ENCODE data around the gene TMIE. TPM values are rescaled to one million over a fixed set of nuclear protein-coding genes. Genes with fewer than 3 reads are reported as not detected.

The TMIE gene
- total and polyA plus RNA-seq, 9 of the 15 experiments (the other 6 are each of a cell fraction or from before 2014, with no cell fraction given): not detected

DNA sequence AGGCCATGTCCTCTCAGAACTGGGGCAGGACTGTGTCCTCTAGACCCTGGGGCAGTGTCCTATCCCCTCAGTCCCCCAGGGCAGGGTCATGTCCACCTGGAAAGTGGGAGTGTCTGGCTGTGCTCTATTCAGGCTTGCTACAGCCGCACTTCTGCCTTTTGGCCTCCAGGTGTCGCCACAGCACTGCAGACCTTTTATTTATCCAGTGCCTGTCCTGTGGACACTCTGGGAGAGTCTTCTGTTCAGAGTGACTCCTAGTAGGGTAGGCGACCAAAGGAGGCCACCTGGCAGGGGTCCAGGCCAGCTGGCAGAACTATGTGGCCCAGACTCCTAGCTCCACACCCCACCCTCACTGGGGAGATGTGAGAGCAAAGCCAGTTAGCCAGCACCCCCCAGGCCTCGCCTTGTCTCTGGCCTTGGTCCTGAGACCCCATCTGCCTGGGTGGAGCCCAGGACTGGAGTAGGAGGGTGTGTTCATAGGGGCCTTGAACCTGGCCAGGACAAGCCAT is 3.9 kb downstream of the TMIE start (continued):
- 0 out of 2 replicates have a peak, but pooled peaks have one; percentile 29 for TF ChIP-seq TGIF2 (CRISPR knock-in tag; IDR thresholded peaks at IDR 0.05)
- peak; percentile 94 to 97 for TF ChIP-seq RAD21 (CRISPR knock-in tag; conservative IDR thresholded peaks at IDR 0.05 in 1 of 2, IDR thresholded peaks at IDR 0.05 in 1 of 2)
- no peak for TF ChIP-seq ZHX1 (conservative IDR thresholded peaks at IDR 0.05; ENCODE audit: low read length)
- TF ChIP-seq NELFE (IDR thresholded peaks at IDR 0.05; ENCODE audit: insufficient read depth, insufficient read length): no peak
- TF ChIP-seq TAF1 (IDR thresholded peaks at IDR 0.05; ENCODE audit: control insufficient read depth, extremely low read depth, insufficient read depth, low read length, severe bottlenecking): no peak
- no peak for TF ChIP-seq ZNF449 (CRISPR knock-in tag; IDR thresholded peaks at IDR 0.05)
- TF ChIP-seq HMBOX1 (IDR thresholded peaks at IDR 0.05): no peak
- TF ChIP-seq NR2F6 (CRISPR knock-in tag; IDR thresholded peaks at IDR 0.05): no peak
- 0 out of 2 replicates have a peak, but pooled peaks have one; percentile 47 for TF ChIP-seq PREB (CRISPR knock-in tag; IDR thresholded peaks at IDR 0.05)
- no peak for TF ChIP-seq ETV5 (CRISPR knock-in tag; IDR thresholded peaks at IDR 0.05; ENCODE audit: low read depth)
- TF ChIP-seq CBFB (CRISPR knock-in tag; IDR thresholded peaks at IDR 0.05): peak; percentile 68; the same call in 1 of the 2 replicates
- no peak for TF ChIP-seq HEY1 (CRISPR knock-in tag; IDR thresholded peaks at IDR 0.05; ENCODE audit: borderline replicate concordance)
- TF ChIP-seq ZKSCAN8 (CRISPR knock-in tag; IDR thresholded peaks at IDR 0.05): no peak
- no peak for TF ChIP-seq ZNF589 (CRISPR knock-in tag; IDR thresholded peaks at IDR 0.05; ENCODE audit: low read depth)
- TF ChIP-seq SP1 (CRISPR knock-in tag; IDR thresholded peaks at IDR 0.05): no peak
- TF ChIP-seq BRF1 (IDR thresholded peaks at IDR 0.05; ENCODE audit: borderline replicate concordance, extremely low read depth, insufficient read length): no peak
- no peak for TF ChIP-seq PCBP1 (IDR thresholded peaks at IDR 0.05; ENCODE audit: low read depth, low read length, poor library complexity, severe bottlenecking)
- 0 out of 4 replicates have a peak, but pooled peaks of 1 of the 2 experiments have one; percentile 13 for TF ChIP-seq FOXK2 (conservative IDR thresholded peaks at IDR 0.05 in 1 of 2, IDR thresholded peaks at IDR 0.05 in 1 of 2; ENCODE audit: low read depth in 2 of 2)
- peak; percentile 83; the same call in 1 of the 2 replicates for TF ChIP-seq KLF13 (tag; IDR thresholded peaks at IDR 0.05; ENCODE audit: borderline replicate concordance, low read depth)
- TF ChIP-seq HNRNPH1 (optimal IDR thresholded peaks at IDR 0.05; ENCODE audit: low read depth, low read length): no peak

All from K562 (cell line).